Naive thymus-derived CD4-positive, alpha-beta T cell (primary cell): ENCODE results near the gene EHMT1. TPM values are rescaled to one million over a fixed set of nuclear protein-coding genes. Genes with fewer than 3 reads are reported as not detected.

Experiments
- ATAC-seq: fragments of 150-1000 bp; cut with Tn5 transposase; 2 replicates; pipeline ENCODE4 v1.10.0; 2021; ENCODE audit warnings: mild to moderate bottlenecking, moderate library complexity
- CTCF ChIA-PET: fragments of 350-600 bp; sonication (Branson Sonifier 250); formaldehyde crosslinking; loops from one replicate; lab custom pipeline; 2021; ENCODE audit warnings: antibody characterized with exemption; lab: Charles Lee
- POLR2A ChIA-PET: fragments of 350-600 bp; sonication (Branson Sonifier 250); formaldehyde crosslinking; loops from one replicate; lab custom pipeline; 2021; ENCODE audit warnings: antibody characterized with exemption, inconsistent platforms; lab: Charles Lee
- DNase-seq, 9 donors: peaks; one replicate each; pipeline versions ENCODE4 v3.0.0 to v3.0.0-alpha.2; 2020 to 2022; ENCODE audit warnings: mixed read lengths in 1 of 9
- H3K27ac ChIP-seq: one replicate; pipeline ENCODE4 v1.7.0; 2013; ENCODE audit warnings: mild to moderate bottlenecking, low read depth, low read length, moderate library complexity
- H3K27me3 ChIP-seq, 2 donors: one replicate each; pipeline ENCODE4 v1.7.0; 2013; ENCODE audit warnings: low read length in 2 of 2, mild to moderate bottlenecking in 2 of 2, moderate library complexity in 2 of 2; ENCODE audit not compliant: control insufficient read depth in 2 of 2, insufficient read depth in 2 of 2
- H3K36me3 ChIP-seq, 3 experiments: 1 replicate in 2 of 3; 2 replicates in 1 of 3; pipeline ENCODE4 v1.7.0; 2013; ENCODE audit warnings: low read length in 3 of 3, mild to moderate bottlenecking in 3 of 3, moderate library complexity in 1 of 3; ENCODE audit not compliant: insufficient read depth in 3 of 3, control insufficient read depth in 2 of 3
- H3K4me1 ChIP-seq, 2 donors: one replicate each; pipeline ENCODE4 v1.7.0; 2013; ENCODE audit warnings: low read length in 2 of 2, mild to moderate bottlenecking in 2 of 2, moderate library complexity in 1 of 2; ENCODE audit not compliant: control insufficient read depth in 2 of 2, insufficient read depth in 2 of 2
- H3K4me3 ChIP-seq: 2 replicates; pipeline ENCODE4 v1.7.0; 2013; ENCODE audit warnings: mild to moderate bottlenecking, low read length
- H3K9me3 ChIP-seq, 3 experiments: 1 replicate in 2 of 3; 2 replicates in 1 of 3; pipeline ENCODE4 v1.7.0; 2013; ENCODE audit warnings: low read length in 3 of 3; ENCODE audit not compliant: control insufficient read depth in 2 of 3
- H3K27ac Mint-ChIP-seq, 9 donors: one replicate each; pipeline ENCODE4 v1.8.0; 2020 to 2022; ENCODE audit warnings: mixed read lengths in 9 of 9, mild to moderate bottlenecking in 8 of 9, moderate library complexity in 5 of 9, inconsistent platforms in 2 of 9
- H3K27me3 Mint-ChIP-seq, 5 donors: one replicate each; pipeline ENCODE4 v1.8.0; 2021 to 2022; ENCODE audit warnings: mixed read lengths in 5 of 5, mild to moderate bottlenecking in 1 of 5
- H3K36me3 Mint-ChIP-seq, 5 donors: one replicate each; pipeline ENCODE4 v1.8.0; 2020 to 2022; ENCODE audit warnings: mixed read lengths in 5 of 5, mild to moderate bottlenecking in 3 of 5, inconsistent platforms in 1 of 5
- H3K4me1 Mint-ChIP-seq, 7 donors: one replicate each; pipeline ENCODE4 v1.8.0; 2020 to 2022; ENCODE audit warnings: mixed read lengths in 7 of 7, mild to moderate bottlenecking in 3 of 7, inconsistent platforms in 1 of 7
- H3K4me3 Mint-ChIP-seq, 10 donors: one replicate each; pipeline ENCODE4 v1.8.0; 2020 to 2022; ENCODE audit warnings: mild to moderate bottlenecking in 10 of 10, mixed read lengths in 10 of 10, moderate library complexity in 6 of 10, inconsistent platforms in 2 of 10
- H3K9me3 Mint-ChIP-seq, 11 donors: one replicate each; pipeline ENCODE4 v1.8.0; 2020 to 2022; ENCODE audit warnings: mixed read lengths in 11 of 11, mild to moderate bottlenecking in 4 of 11, inconsistent platforms in 1 of 11, moderate library complexity in 1 of 11
- intact Hi-C, 2 donors: fragments of 100-400 bp; cut with micrococcal nuclease; formaldehyde crosslinking; loops; one replicate each; pipeline ENCODE4 v1.15.1; 2023
- polyA plus RNA-seq, 2 donors: library from polyadenylated mRNA; unstranded; fragments of 300-500 nt; fragmentation: Illumina TruSeq; gene quantifications; one replicate each; pipeline ENCODE4 v1.2.3, GENCODE V29; 2021
- total RNA-seq, 6 experiments: library from RNA in 5 of 6; stranded (reverse) in 5 of 6; gene quantifications; 1 replicate in 5 of 6; 2 replicates in 1 of 6; pipeline ENCODE4 v1.2.3 and lab custom pipeline; 2021 to 2026

EHMT1 gene
- total and polyA plus RNA-seq, 7 experiments from 2014 or later, result 24.7 to 132 (median 112) TPM

DNA sequence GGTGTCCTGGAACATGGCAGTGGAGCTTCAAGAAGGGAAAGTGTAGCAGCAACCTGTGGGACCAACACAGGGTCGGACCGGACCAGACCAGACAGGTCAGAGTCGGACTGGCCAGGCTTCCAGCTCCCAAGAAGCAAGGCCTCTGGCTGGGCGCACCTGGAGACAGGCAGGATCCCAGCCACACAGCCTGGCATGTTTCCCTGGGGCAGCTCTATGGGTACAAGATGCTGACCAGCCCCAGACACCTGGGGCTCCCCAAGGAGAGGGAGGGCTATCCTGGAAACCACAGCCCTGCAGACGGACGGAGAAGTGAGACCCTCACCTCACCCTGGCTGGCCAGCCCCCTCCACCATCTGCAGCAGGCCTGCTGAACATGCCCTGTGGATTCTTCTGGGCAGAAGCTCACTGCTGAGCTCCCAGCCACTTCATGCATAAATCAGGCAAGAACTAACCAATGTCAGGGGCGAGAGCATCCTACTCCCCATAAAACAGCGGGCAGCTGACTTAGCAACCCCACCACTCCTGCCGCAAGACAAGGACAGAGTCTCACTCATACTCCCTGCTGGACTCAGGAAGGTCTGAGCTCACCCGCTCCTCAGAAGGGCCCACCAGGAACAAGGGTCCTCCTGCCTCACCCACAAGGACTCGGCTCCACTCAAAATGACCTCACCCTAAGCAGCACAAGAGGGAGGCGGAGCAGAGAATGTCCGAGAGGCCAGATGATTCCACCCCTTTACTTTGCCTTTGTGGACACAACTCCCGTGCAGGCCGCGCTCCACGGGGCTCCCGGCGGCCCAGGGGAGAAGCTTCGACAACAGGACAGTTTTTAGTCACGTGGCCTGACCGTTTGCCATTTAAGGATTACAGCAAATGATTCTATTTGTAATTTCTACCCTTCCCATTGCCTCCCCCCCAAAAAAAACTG is 37.2 kb upstream of the EHMT1 start:
- DNase-seq, result no peak
- no peak overlapping the region for H3K27ac Mint-ChIP-seq
- H3K27me3 ChIP-seq, result no peaks in the 10 kb centered on the region
- peaks cover 0 to 51% (median 0%) of the 10 kb centered on the region in 3 experiments for H3K36me3 ChIP-seq
- ChIA-PET POLR2A (interaction anchor here (1.1 to 1.3 kb wide), 2 partner anchors 7 to 37 kb away, joined by 4 read pairs; partner anchors contain the start of gene EHMT1), CTCF (interaction anchor here (2.6 kb wide), 1 partner anchor 47 kb away, joined by 12 read pairs; no protein-coding TSS in a partner anchor)
- H3K27ac ChIP-seq, result no peak overlapping the region
- peaks cover 0 to 14% (median 5%) of the 10 kb centered on the region in 5 donors for H3K36me3 Mint-ChIP-seq
- no peaks in the 10 kb centered on the region for H3K27me3 Mint-ChIP-seq
- peaks cover 8 to 13% of the 10 kb centered on the region in 2 donors for H3K4me1 ChIP-seq
- H3K4me3 ChIP-seq, result no peak overlapping the region
- peak overlapping the region in 1 of 10 donors; percentile 34 for H3K4me3 Mint-ChIP-seq
- intact Hi-C loops, result no loop called here
- peaks cover 0 to 22% (median 18%) of the 10 kb centered on the region in 7 donors for H3K4me1 Mint-ChIP-seq
- ATAC-seq, result no peak
- no peaks in the 10 kb centered on the region for H3K9me3 ChIP-seq
- no peaks in the 10 kb centered on the region for H3K9me3 Mint-ChIP-seq

DNA sequence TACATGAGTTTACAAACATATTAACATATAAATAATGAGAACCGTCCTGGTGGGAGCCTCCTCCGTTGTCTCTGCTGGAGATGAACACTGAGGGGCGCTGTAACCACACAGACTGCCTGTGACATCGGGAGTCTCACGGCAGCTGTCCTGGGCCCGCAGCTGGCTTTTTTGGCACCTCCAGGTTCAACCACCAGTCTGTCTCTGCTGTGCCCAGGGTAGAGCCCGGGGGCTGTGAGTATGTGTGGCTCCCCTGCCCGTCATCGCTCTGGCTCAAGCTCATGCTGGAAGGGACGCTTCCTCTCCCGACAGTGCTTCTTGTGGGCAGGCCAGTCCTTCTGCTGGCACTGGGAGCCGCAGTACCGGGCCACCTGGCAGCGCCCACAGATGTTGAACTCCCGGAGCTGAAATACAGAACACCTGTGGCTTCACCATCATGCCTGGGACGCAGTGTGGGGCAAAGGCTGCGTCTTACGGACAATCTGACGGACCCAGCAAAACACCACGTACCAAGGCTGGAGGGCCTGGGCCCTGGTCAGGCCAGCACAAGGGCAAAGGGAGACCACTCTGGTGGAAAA is 36.4 kb upstream of the EHMT1 start:
- Mint-ChIP-seq H3K27me3 (no peaks in the 10 kb centered on the region), H3K36me3 (peaks cover 0 to 18% (median 5%) of the 10 kb centered on the region in 5 donors), H3K27ac (no peak overlapping the region), H3K9me3 (no peaks in the 10 kb centered on the region), H3K4me1 (peaks cover 0 to 17% (median 12%) of the 10 kb centered on the region in 7 donors), H3K4me3 (no peak overlapping the region)
- Histone ChIP-seq H3K27me3 (no peaks in the 10 kb centered on the region), H3K27ac (no peak overlapping the region), H3K9me3 (no peaks in the 10 kb centered on the region), H3K4me1 (peaks cover 8 to 12% of the 10 kb centered on the region in 2 donors), H3K36me3 (peaks cover 0 to 59% (median 0%) of the 10 kb centered on the region in 3 experiments), H3K4me3 (no peak overlapping the region)
- DNase-seq (no peak), ATAC-seq (no peak)
- intact Hi-C loops, result no loop called here
- CTCF ChIA-PET, result no interaction called here
- POLR2A ChIA-PET, result interaction anchor here (1.3 kb wide), 1 partner anchor 36 kb away, joined by 4 read pairs; the partner anchor contains the start of gene EHMT1

DNA sequence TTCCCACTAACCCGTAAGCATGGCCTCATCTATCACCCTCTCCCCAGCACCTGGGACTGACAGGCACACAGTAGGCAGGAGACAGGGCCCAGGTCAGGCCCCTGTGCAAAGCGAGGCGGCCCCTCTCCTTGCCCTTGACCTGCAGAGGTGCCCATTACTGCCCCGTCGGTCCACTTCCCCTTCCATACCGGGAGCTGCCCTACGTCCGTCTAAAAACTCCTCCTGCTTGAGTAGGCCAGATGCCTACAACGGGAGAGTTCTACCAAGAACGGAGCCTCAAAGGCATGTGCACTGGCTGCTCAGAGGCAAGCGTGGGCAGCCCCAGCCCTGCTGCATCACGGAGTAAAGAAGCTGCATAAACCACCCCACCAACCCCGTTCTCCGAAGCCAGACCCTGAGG is 35.5 kb upstream of the EHMT1 start:
- H3K27me3 ChIP-seq, result no peaks in the 10 kb centered on the region
- Mint-ChIP-seq H3K27me3 (no peaks in the 10 kb centered on the region), H3K36me3 (peaks cover 0 to 27% (median 8%) of the 10 kb centered on the region in 5 donors), H3K4me3 (peak overlapping the region in 1 of 10 donors; percentile 41), H3K4me1 (peaks cover 4 to 18% (median 12%) of the 10 kb centered on the region in 7 donors), H3K27ac (peak overlapping the region in 1 of 9 donors; percentile 47), H3K9me3 (no peaks in the 10 kb centered on the region)
- CTCF ChIA-PET, result no interaction called here
- H3K36me3 ChIP-seq, result peaks cover 0 to 68% (median 0%) of the 10 kb centered on the region in 3 experiments
- ATAC-seq (no peak), DNase-seq (no peak)
- intact Hi-C loops, result no loop called here
- peaks cover 6% of the 10 kb centered on the region in 2 donors for H3K4me1 ChIP-seq
- POLR2A ChIA-PET, result no interaction called here
- H3K4me3 ChIP-seq, result no peak overlapping the region
- H3K27ac ChIP-seq, result no peak overlapping the region
- H3K9me3 ChIP-seq, result no peaks in the 10 kb centered on the region

DNA sequence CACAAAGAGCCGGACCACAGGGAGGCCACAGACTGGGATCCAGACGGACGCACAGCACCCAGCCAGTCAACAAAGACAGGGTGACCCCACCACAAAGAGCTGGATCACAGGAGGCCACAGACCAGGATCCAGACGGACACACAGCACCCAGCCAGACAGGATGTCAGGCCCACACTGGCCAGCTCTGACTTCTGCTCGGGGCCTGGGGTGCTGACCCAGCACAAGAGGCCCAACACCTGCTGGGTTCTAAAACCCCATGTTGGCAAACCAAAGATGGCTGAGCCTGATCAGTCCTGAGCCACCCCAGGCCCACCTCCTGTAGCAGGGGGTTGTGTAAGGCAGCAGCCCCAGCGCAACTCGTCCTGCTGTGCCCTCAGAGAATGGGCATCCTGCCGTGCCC is 34.8 kb upstream of the EHMT1 start:
- Histone ChIP-seq H3K36me3 (peaks cover 0 to 71% (median 0%) of the 10 kb centered on the region in 3 experiments), H3K9me3 (no peaks in the 10 kb centered on the region), H3K27me3 (no peaks in the 10 kb centered on the region), H3K4me1 (peaks cover 3 to 10% of the 10 kb centered on the region in 2 donors), H3K4me3 (no peak overlapping the region), H3K27ac (no peak overlapping the region)
- DNase-seq (no peak), ATAC-seq (no peak)
- Mint-ChIP-seq H3K4me1 (peaks cover 4 to 22% (median 11%) of the 10 kb centered on the region in 7 donors), H3K27me3 (no peaks in the 10 kb centered on the region), H3K36me3 (peaks cover 0 to 28% (median 8%) of the 10 kb centered on the region in 5 donors), H3K4me3 (no peak overlapping the region), H3K9me3 (no peaks in the 10 kb centered on the region), H3K27ac (peak overlapping the region in 1 of 9 donors; percentile 47)
- POLR2A ChIA-PET, result interaction anchor here (0.6 kb wide), 1 partner anchor 19 kb away, joined by 3 read pairs; no protein-coding TSS in a partner anchor
- CTCF ChIA-PET, result no interaction called here
- intact Hi-C loops, result no loop called here

DNA sequence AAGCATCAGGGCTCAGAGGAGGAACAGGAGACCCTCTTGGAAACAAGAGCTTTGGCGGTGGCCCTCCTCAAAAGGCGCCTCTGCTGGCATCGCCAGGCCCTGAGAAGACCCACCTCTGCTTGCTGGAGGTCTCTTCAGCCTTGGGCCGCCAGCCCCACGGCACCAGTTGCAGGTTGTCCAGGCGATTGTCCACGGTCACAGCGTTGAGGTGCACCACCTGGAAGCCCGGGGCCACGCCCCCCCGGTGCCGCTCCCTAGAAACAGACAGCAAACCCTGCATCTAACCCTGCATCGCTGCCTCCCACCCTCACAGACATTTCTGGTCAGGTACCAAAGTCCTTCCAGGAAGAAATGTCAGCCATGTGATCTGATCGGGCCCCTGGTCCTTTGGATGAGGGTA is 32.0 kb upstream of the EHMT1 start:
- H3K4me1 ChIP-seq, result peaks cover 0 to 12% of the 10 kb centered on the region in 2 donors
- no peaks in the 10 kb centered on the region for H3K27me3 ChIP-seq
- Mint-ChIP-seq H3K36me3 (peaks cover 0 to 28% (median 8%) of the 10 kb centered on the region in 5 donors), H3K4me3 (no peak overlapping the region), H3K27me3 (no peaks in the 10 kb centered on the region), H3K4me1 (peaks cover 7 to 27% (median 16%) of the 10 kb centered on the region in 7 donors), H3K9me3 (no peaks in the 10 kb centered on the region), H3K27ac (no peak overlapping the region)
- intact Hi-C loops, result no loop called here
- ATAC-seq (no peak), DNase-seq (no peak)
- no peak overlapping the region for H3K4me3 ChIP-seq
- H3K36me3 ChIP-seq, result peaks cover 0 to 61% (median 0%) of the 10 kb centered on the region in 3 experiments
- H3K27ac ChIP-seq, result no peak overlapping the region
- ChIA-PET POLR2A (no interaction called here), CTCF (interaction anchor here (0.8 kb wide), 1 partner anchor 8 kb away, joined by 4 read pairs; no protein-coding TSS in a partner anchor)
- H3K9me3 ChIP-seq, result no peaks in the 10 kb centered on the region

DNA sequence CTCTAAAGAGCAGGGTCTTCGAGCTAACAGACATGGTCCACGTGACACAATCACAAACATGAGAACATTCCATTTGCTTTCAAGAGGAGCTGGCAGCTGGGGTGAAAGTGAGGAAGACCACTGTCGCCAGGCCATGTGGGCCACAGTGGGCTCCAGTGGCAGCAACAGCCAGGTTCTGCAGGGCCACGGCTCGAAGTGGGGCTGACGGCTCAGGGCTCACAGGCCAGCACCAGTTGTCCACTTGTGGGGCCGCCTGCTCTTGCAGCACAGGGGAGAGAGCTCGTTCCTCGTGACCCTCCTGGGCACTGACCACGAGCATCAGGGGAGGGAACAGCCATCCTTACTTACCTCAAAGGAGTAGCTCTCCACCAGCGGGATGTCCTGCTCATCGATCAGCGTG is 30.5 kb upstream of the EHMT1 start:
- peaks cover 7 to 27% (median 16%) of the 10 kb centered on the region in 7 donors for H3K4me1 Mint-ChIP-seq
- no peak overlapping the region for H3K27ac ChIP-seq
- H3K4me1 ChIP-seq, result peaks cover 0 to 12% of the 10 kb centered on the region in 2 donors
- H3K27ac Mint-ChIP-seq, result peak overlapping the region in 2 of 9 donors; percentile 24 to 78
- H3K27me3 ChIP-seq, result no peaks in the 10 kb centered on the region
- H3K4me3 ChIP-seq, result no peak overlapping the region
- H3K36me3 Mint-ChIP-seq, result peaks cover 0 to 22% (median 8%) of the 10 kb centered on the region in 5 donors
- DNase-seq, result no peak
- ChIA-PET CTCF (interaction anchor here (1.0 to 1.2 kb wide), 2 partner anchors 9 to 40 kb away, joined by 4 read pairs; no protein-coding TSS in a partner anchor), POLR2A (interaction anchor here (0.9 to 1.2 kb wide), 3 partner anchors 7 to 31 kb away, joined by 4 to 5 read pairs (median 4); partner anchors contain the start of gene EHMT1)
- H3K27me3 Mint-ChIP-seq, result no peaks in the 10 kb centered on the region
- peak overlapping the region; percentile 49 to 90 (median 75) for H3K4me3 Mint-ChIP-seq
- H3K9me3 Mint-ChIP-seq, result no peaks in the 10 kb centered on the region
- H3K9me3 ChIP-seq, result no peaks in the 10 kb centered on the region
- no peak for ATAC-seq
- intact Hi-C loops, result no loop called here
- H3K36me3 ChIP-seq, result peaks cover 0 to 48% (median 0%) of the 10 kb centered on the region in 3 experiments
